Adrenal gland (tissue), 12 donors: ENCODE measurements around the gene AXIN2. TPM values are rescaled to one million over a fixed set of nuclear protein-coding genes. Genes with fewer than 3 reads are reported as not detected.

Source experiments
- DNase-seq, 7 donors: peaks; one replicate each; pipeline ENCODE4 v3.0.0-alpha.2; 2019 to 2020
- H3K27ac ChIP-seq, 5 donors: fragments of 200-600 bp; sonication (generic) in 4 of 5; 1 replicate in 3 of 5; 2 replicates in 2 of 5; pipeline versions ENCODE4 v1.5.1 to v1.8.0; 2016 to 2020; ENCODE audit warnings: mild to moderate bottlenecking in 1 of 5
- H3K27me3 ChIP-seq: fragments of 200-600 bp; 2 replicates; pipeline ENCODE4 v1.8.0; 2021
- H3K36me3 ChIP-seq, 2 donors: fragments of 200-600 bp; replicated peaks in 1 of 2; 1 replicate in 1 of 2; 2 replicates in 1 of 2; pipeline versions ENCODE4 v1.5.1 to v1.8.0; 2018 to 2022
- H3K4me1 ChIP-seq, 2 donors: fragments of 200-600 bp; replicated peaks in 1 of 2; 1 replicate in 1 of 2; 2 replicates in 1 of 2; pipeline versions ENCODE4 v1.5.1 to v1.8.0; 2018 to 2021
- H3K4me3 ChIP-seq, 4 donors: fragments of 200-600 bp; sonication (generic) in 3 of 4; one replicate each; pipeline ENCODE4 v1.5.1; 2016 to 2018
- H3K9me3 ChIP-seq, 3 donors: fragments of 200-600 bp; sonication (generic) in 1 of 3; replicated peaks in 1 of 3; 1 replicate in 2 of 3; 2 replicates in 1 of 3; pipeline versions ENCODE4 v1.5.1 to v1.8.0; 2016 to 2021
- CTCF ChIP-seq, 6 experiments: fragments of 450-650 bp in 4 of 6; fragments of 200-600 bp in 2 of 6; sonication (generic) in 1 of 6; IDR thresholded peaks; 1 replicate in 5 of 6; 2 replicates in 1 of 6; pipeline versions ENCODE4 v1.5.1 to v1.8.0; 2016 to 2021; ENCODE audit warnings: antibody characterized with exemption in 6 of 6, mild to moderate bottlenecking in 2 of 6, moderate library complexity in 1 of 6
- POLR2A ChIP-seq, 2 donors: fragments of 450-650 bp; IDR thresholded peaks; one replicate each; pipeline ENCODE4 v1.6.1; 2017; ENCODE audit warnings: antibody characterized with exemption in 2 of 2, mild to moderate bottlenecking in 2 of 2, moderate library complexity in 1 of 2
- WGBS, 4 donors: extraction: QIAGEN DNeasy Blood & Tissue Kit in 2 of 4; methylation state at CpG; one replicate each; pipeline versions ENCODE4 v1.1.5 to v1.1.7; 2013 to 2017; 5-methylcytosine and 5-hydroxymethylcytosine counted together
- intact Hi-C, 2 donors: fragments of 100-400 bp; cut with DNase I; formaldehyde crosslinking; loops; one replicate each; pipeline versions ENCODE4 v1.14.1 to v1.15.0; 2022 to 2023
- polyA plus RNA-seq, 3 donors: library from polyadenylated mRNA; stranded (reverse); fragments of 200-250 nt in 2 of 3; fragments of 350-450 nt in 1 of 3; fragmentation: Illumina TruSeq in 1 of 3; extraction: RNeasy Lipid Tissue Mini Kit (QIAGEN cat#74804) in 1 of 3; gene quantifications; one replicate each; pipeline ENCODE4 v1.2.3, GENCODE V29; 2013 to 2014
- total RNA-seq, 9 donors: library from RNA; depleted of rRNA in 4 of 9; stranded (reverse); fragments of >200 nt in 4 of 9; fragments of 120-200 nt in 1 of 9; fragmentation: NEBNext Ultra II Directional in 1 of 9; extraction: Animal tissue kit (Norgen Biotek cat#: 25700) in 1 of 9; gene quantifications; one replicate each; pipeline versions ENCODE4 v1.1.0 to v1.2.4, GENCODE V29; 2013 to 2023
- donor health status: healthy with polysubstance abuse.
- donor health status: Bipolar disorder and iron deficiency.
- donor health status: DM: yes; HTN: yes; CAD: no.
- donor health status: DM: no; HTN: no; CAD: no.
- donor health status: DM: no; HTN: no; CAD: no.
- donor health status: DM: yes; HTN: yes; CAD: no.

The AXIN2 gene
- total and polyA plus RNA-seq, 12 donors = 4.4 to 47.3 (median 18.3) TPM

GRCh38 chr17:65498816-65499215 lies 62.6 kb downstream of the AXIN2 start:
- intact Hi-C loops = no loop called here
- H3K36me3 ChIP-seq = no peaks in the 10 kb centered on the region
- TF ChIP-seq POLR2A (IDR thresholded peaks at IDR 0.05) = no peak
- TF ChIP-seq CTCF (IDR thresholded peaks at IDR 0.05) = no peak
- WGBS, 4 donors = 80 to 97% (median 84%) methylated on average over 3 to 4 of the region's 4 CpGs
- H3K4me1 ChIP-seq = no peaks in the 10 kb centered on the region
- no peaks in the 10 kb centered on the region for H3K27me3 ChIP-seq
- DNase-seq = no peak
- no peaks in the 10 kb centered on the region for H3K9me3 ChIP-seq
- H3K4me3 ChIP-seq = no peak overlapping the region
- no peak overlapping the region for H3K27ac ChIP-seq

GRCh38 chr17:65496801-65497200 lies 64.6 kb downstream of the AXIN2 start:
- H3K9me3 ChIP-seq = no peaks in the 10 kb centered on the region
- no peaks in the 10 kb centered on the region for H3K4me1 ChIP-seq
- DNase-seq = no peak
- intact Hi-C loops = no loop called here
- no peak overlapping the region for H3K4me3 ChIP-seq
- no peaks in the 10 kb centered on the region for H3K27me3 ChIP-seq
- TF ChIP-seq CTCF (IDR thresholded peaks at IDR 0.05) = no peak
- no peak for TF ChIP-seq POLR2A (IDR thresholded peaks at IDR 0.05)
- H3K36me3 ChIP-seq = no peaks in the 10 kb centered on the region
- H3K27ac ChIP-seq = no peak overlapping the region
- 87 to 93% (median 90%) methylated on average over 7 to 9 of the region's 9 CpGs for WGBS, 4 donors

- Histone ChIP-seq H3K27ac (no peak overlapping the region), H3K27me3 (no peaks in the 10 kb centered on the region), H3K4me3 (no peak overlapping the region), H3K4me1 (no peaks in the 10 kb centered on the region), H3K36me3 (no peaks in the 10 kb centered on the region), H3K9me3 (no peaks in the 10 kb centered on the region)
- intact Hi-C loops = no loop called here
- DNase-seq = no peak
- TF ChIP-seq POLR2A (IDR thresholded peaks at IDR 0.05) = no peak
- TF ChIP-seq CTCF (IDR thresholded peaks at IDR 0.05) = no peak
- WGBS, 4 donors = 46 to 55% (median 52%) methylated on average over 22 of the region's 22 CpGs
Observed at GRCh38 chr17:65495122-65496055, 66.1 kb downstream of the AXIN2 start.

GRCh38 chr17:65489413-65490155 lies 71.9 kb downstream of the AXIN2 start:
- H3K9me3 ChIP-seq = no peaks in the 10 kb centered on the region
- no peak overlapping the region for H3K4me3 ChIP-seq
- DNase-seq = no peak
- WGBS, 4 donors = 77 to 85% (median 84%) methylated on average over 7 of the region's 7 CpGs
- no peaks in the 10 kb centered on the region for H3K36me3 ChIP-seq
- H3K27me3 ChIP-seq = no peaks in the 10 kb centered on the region
- no peaks in the 10 kb centered on the region for H3K4me1 ChIP-seq
- H3K27ac ChIP-seq = no peak overlapping the region
- intact Hi-C loops = no loop called here
- TF ChIP-seq CTCF (IDR thresholded peaks at IDR 0.05) (no peak), POLR2A (IDR thresholded peaks at IDR 0.05) (no peak)
